Upper lobe of left lung (tissue), 4 donors: ENCODE measurements around the gene RGS7.

Experiments used
- CTCF ChIP-seq, 6 experiments: fragments of 450-650 bp in 4 of 6; fragments of 200-600 bp in 2 of 6; sonication (generic) in 2 of 6; IDR thresholded peaks; one replicate each; pipeline ENCODE4 v1.5.1; 2016 to 2019; ENCODE audit warnings: antibody characterized with exemption in 6 of 6
- POLR2A ChIP-seq, 4 donors: fragments of 450-650 bp; IDR thresholded peaks; one replicate each; pipeline ENCODE4 v1.5.1; 2016 to 2017; ENCODE audit warnings: antibody characterized with exemption in 4 of 4, mild to moderate bottlenecking in 2 of 4

GRCh38 chr1:240942901-240943300 lies 414.1 kb downstream of the RGS7 start:
- TF ChIP-seq CTCF (IDR thresholded peaks at IDR 0.05) (no peak), POLR2A (IDR thresholded peaks at IDR 0.05) (no peak)
